HG02981 (cell line): ENCODE results near the gene DIO3.
"Not testable (repeated sequence)": the region's sequence is repeated elsewhere in the genome, so short reads cannot be mapped to it uniquely, and the experiment has no call there.

Source experiments
- ATAC-seq: cut with Tn5 transposase; IDR thresholded peaks from one replicate; pipeline ENCODE4 v1.9.1; 2021; ENCODE audit warnings: mild to moderate bottlenecking, moderate library complexity; ENCODE audit not compliant: unreplicated experiment

Gene DIO3

GRCh38 chr14:101540481-101541462, 20.5 kb upstream of the DIO3 start:
- no peak for ATAC-seq

- no peak for ATAC-seq
These were observed 18.9 kb upstream of the DIO3 start for GRCh38 chr14:101542391-101542790.

- ATAC-seq: no peak
These were observed 17.5 kb upstream of the DIO3 start for GRCh38 chr14:101543814-101544213.

- no peak for ATAC-seq
These were observed 16.7 kb upstream of the DIO3 start for GRCh38 chr14:101544550-101544949.

GRCh38 chr14:101546706-101547105, 14.6 kb upstream of the DIO3 start:
- no peak for ATAC-seq

GRCh38 chr14:101547107-101547738, 14.1 kb upstream of the DIO3 start:
- ATAC-seq: no peak

GRCh38 chr14:101547961-101548669, 13.2 kb upstream of the DIO3 start:
- ATAC-seq: no peak

- ATAC-seq: no peak
These were observed 12.6 kb upstream of the DIO3 start for GRCh38 chr14:101548710-101549109.

GRCh38 chr14:101549154-101549553, 12.1 kb upstream of the DIO3 start:
- ATAC-seq: no peak

- not testable (repeated sequence) for ATAC-seq
These were observed 10.9 kb upstream of the DIO3 start for GRCh38 chr14:101550202-101550912.

- ATAC-seq: no peak
These were observed 9.3 kb upstream of the DIO3 start for GRCh38 chr14:101551729-101552595.

- ATAC-seq: no peak
These were observed 8.5 kb upstream of the DIO3 start for GRCh38 chr14:101552786-101553231.

GRCh38 chr14:101553393-101553792, 7.9 kb upstream of the DIO3 start:
- no peak for ATAC-seq

- no peak for ATAC-seq
These were observed 7.4 kb upstream of the DIO3 start for GRCh38 chr14:101553931-101554330.

- ATAC-seq: no peak
These were observed 6.2 kb upstream of the DIO3 start for GRCh38 chr14:101554991-101555668.

- ATAC-seq: not testable (repeated sequence)
These were observed 5.6 kb upstream of the DIO3 start for GRCh38 chr14:101555669-101556043.

- no peak for ATAC-seq
These were observed 5.2 kb upstream of the DIO3 start for GRCh38 chr14:101556131-101556530.

GRCh38 chr14:101556566-101557320, 4.6 kb upstream of the DIO3 start:
- no peak for ATAC-seq

GRCh38 chr14:101557321-101557695, 4.0 kb upstream of the DIO3 start:
- no peak for ATAC-seq
